ENCODE measurements around the gene CCDC50. TPM values are rescaled to one million over a fixed set of nuclear protein-coding genes. Genes with fewer than 3 reads are reported as not detected.

The CCDC50 gene
- total and polyA plus RNA-seq, 2 experiments from 2014 or later, result 31.6 to 49.6 TPM

- TF ChIP-seq EZH2 (IDR thresholded peaks at IDR 0.05; ENCODE audit: borderline replicate concordance) (no peak), EZH2phosphoT487 (IDR thresholded peaks at IDR 0.05; ENCODE audit: low read depth, severe bottlenecking, unreplicated experiment) (no peak)
- TF ChIP-seq, protein P1, sequence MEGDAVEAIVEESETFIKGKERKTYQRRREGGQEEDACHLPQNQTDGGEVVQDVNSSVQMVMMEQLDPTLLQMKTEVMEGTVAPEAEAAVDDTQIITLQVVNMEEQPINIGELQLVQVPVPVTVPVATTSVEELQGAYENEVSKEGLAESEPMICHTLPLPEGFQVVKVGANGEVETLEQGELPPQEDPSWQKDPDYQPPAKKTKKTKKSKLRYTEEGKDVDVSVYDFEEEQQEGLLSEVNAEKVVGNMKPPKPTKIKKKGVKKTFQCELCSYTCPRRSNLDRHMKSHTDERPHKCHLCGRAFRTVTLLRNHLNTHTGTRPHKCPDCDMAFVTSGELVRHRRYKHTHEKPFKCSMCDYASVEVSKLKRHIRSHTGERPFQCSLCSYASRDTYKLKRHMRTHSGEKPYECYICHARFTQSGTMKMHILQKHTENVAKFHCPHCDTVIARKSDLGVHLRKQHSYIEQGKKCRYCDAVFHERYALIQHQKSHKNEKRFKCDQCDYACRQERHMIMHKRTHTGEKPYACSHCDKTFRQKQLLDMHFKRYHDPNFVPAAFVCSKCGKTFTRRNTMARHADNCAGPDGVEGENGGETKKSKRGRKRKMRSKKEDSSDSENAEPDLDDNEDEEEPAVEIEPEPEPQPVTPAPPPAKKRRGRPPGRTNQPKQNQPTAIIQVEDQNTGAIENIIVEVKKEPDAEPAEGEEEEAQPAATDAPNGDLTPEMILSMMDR (IDR thresholded peaks at IDR 0.05; ENCODE audit: poor library complexity), result no peak
- H3K4me2 ChIP-seq, result no peak overlapping the region
- no peaks in the 10 kb centered on the region for H3K36me3 ChIP-seq (replicated peaks; ENCODE audit: insufficient read depth, low read depth)
- no peaks in the 10 kb centered on the region for H3K79me2 ChIP-seq
- no peaks in the 10 kb centered on the region for H3K9me2 ChIP-seq (replicated peaks; ENCODE audit: insufficient read depth)
- no peaks in the 10 kb centered on the region for H3K9me3 ChIP-seq (ENCODE audit: low read depth)
- no peak overlapping the region for H2AFZ ChIP-seq
- no peaks in the 10 kb centered on the region for H3K4me1 ChIP-seq (ENCODE audit: insufficient read depth)
- H3K4me3 ChIP-seq, result no peak overlapping the region
- 95% methylated on average over 4 of the region's 4 CpGs for WGBS (ENCODE audit: low lambda C conversion rate, missing lambda C conversion rate)
- DNase-seq (ENCODE audit: low spot score), result no peak
- H3K27me3 ChIP-seq, result no peaks in the 10 kb centered on the region
- no peaks in the 10 kb centered on the region for H4K20me1 ChIP-seq (ENCODE audit: insufficient read depth, poor library complexity, severe bottlenecking)
- H3K27ac ChIP-seq, result no peak overlapping the region
Measured at GRCh38 chr3:191321019-191321767, 8.0 kb upstream of the CCDC50 start.

- DNase-seq (ENCODE audit: low spot score), result no peak
- Histone ChIP-seq H2AFZ (no peak overlapping the region), H3K9me2 (replicated peaks; ENCODE audit: insufficient read depth) (no peaks in the 10 kb centered on the region), H3K9me3 (ENCODE audit: low read depth) (no peaks in the 10 kb centered on the region), H3K27ac (no peak overlapping the region), H3K4me1 (ENCODE audit: insufficient read depth) (no peaks in the 10 kb centered on the region), H3K79me2 (peaks cover 3% of the 10 kb centered on the region), H3K4me3 (no peak overlapping the region), H3K4me2 (no peak overlapping the region), H4K20me1 (ENCODE audit: insufficient read depth, poor library complexity, severe bottlenecking) (no peaks in the 10 kb centered on the region), H3K27me3 (no peaks in the 10 kb centered on the region), H3K36me3 (replicated peaks; ENCODE audit: insufficient read depth, low read depth) (no peaks in the 10 kb centered on the region)
- no peak for TF ChIP-seq EZH2 (IDR thresholded peaks at IDR 0.05; ENCODE audit: borderline replicate concordance)
- no peak for TF ChIP-seq EZH2phosphoT487 (IDR thresholded peaks at IDR 0.05; ENCODE audit: low read depth, severe bottlenecking, unreplicated experiment)
- TF ChIP-seq, protein P1 (IDR thresholded peaks at IDR 0.05; ENCODE audit: poor library complexity), result no peak
- 90% methylated on average over 2 of the region's 2 CpGs for WGBS (ENCODE audit: low lambda C conversion rate, missing lambda C conversion rate)
Measured at GRCh38 chr3:191324936-191325335, 4.3 kb upstream of the CCDC50 start.

- DNase-seq (ENCODE audit: low spot score), result no peak
- H2AFZ ChIP-seq, result no peak overlapping the region
- peaks cover 8% of the 10 kb centered on the region for H4K20me1 ChIP-seq (ENCODE audit: insufficient read depth, poor library complexity, severe bottlenecking)
- TF ChIP-seq, protein P1 (IDR thresholded peaks at IDR 0.05; ENCODE audit: poor library complexity), result no peak
- TF ChIP-seq EZH2phosphoT487 (IDR thresholded peaks at IDR 0.05; ENCODE audit: low read depth, severe bottlenecking, unreplicated experiment) (no peak), EZH2 (IDR thresholded peaks at IDR 0.05; ENCODE audit: borderline replicate concordance) (no peak)
- peaks cover 24% of the 10 kb centered on the region for H3K79me2 ChIP-seq
- H3K36me3 ChIP-seq (replicated peaks; ENCODE audit: insufficient read depth, low read depth), result no peaks in the 10 kb centered on the region
- no peaks in the 10 kb centered on the region for H3K9me3 ChIP-seq (ENCODE audit: low read depth)
- no peak overlapping the region for H3K27ac ChIP-seq
- no peaks in the 10 kb centered on the region for H3K27me3 ChIP-seq
- no peaks in the 10 kb centered on the region for H3K9me2 ChIP-seq (replicated peaks; ENCODE audit: insufficient read depth)
- WGBS (ENCODE audit: low lambda C conversion rate, missing lambda C conversion rate), result 59% methylated on average over 2 of the region's 2 CpGs
- H3K4me1 ChIP-seq (ENCODE audit: insufficient read depth), result peaks cover 13% of the 10 kb centered on the region
- no peak overlapping the region for H3K4me3 ChIP-seq
- H3K4me2 ChIP-seq, result no peak overlapping the region
Measured at GRCh38 chr3:191327526-191327925, 1.7 kb upstream of the CCDC50 start.

Measured in hepatocyte (in vitro differentiated cells).